Measurements from ENCODE around the gene MYOZ1.
"Not testable (repeated sequence)": the region's sequence is repeated elsewhere in the genome, so short reads cannot be mapped to it uniquely, and the experiment has no call there.

Gene MYOZ1, protein sequence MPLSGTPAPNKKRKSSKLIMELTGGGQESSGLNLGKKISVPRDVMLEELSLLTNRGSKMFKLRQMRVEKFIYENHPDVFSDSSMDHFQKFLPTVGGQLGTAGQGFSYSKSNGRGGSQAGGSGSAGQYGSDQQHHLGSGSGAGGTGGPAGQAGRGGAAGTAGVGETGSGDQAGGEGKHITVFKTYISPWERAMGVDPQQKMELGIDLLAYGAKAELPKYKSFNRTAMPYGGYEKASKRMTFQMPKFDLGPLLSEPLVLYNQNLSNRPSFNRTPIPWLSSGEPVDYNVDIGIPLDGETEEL

DNA sequence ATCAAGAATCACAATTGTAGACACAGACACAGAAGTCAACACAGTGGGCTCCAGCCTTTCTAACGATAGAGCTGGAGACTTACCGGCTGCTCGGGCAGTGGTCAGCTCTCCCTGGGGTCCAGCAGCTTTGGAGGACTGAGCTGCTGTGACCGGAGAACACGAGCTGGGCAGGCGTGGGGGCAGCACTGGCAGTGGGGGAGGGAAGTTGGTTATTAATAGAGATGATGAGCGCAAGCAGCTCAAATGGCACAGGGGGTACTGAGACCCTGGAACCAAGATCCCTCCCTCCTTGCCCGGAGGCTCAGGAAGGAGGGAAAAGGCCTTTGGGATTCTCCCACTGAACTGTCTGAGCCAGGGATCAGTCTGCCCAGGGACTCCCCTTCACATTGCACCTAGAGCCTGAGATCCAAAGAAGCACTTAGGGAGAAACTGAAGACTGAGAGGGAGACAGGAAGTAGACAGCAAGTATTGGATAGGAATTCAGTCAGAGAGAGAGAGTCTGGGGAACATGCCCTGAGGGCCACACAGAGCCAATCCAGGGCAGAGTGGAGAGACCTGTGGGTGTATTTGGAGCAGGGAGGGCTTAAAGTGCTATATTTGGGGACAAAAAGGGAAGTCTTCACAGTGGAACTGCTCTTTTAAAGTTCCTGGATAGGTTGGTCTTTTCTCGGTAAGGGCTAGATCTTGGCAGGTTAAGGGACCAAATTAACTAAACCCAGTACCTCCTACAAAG, at the start of gene MYOZ1:
MYOZ1 (minus strand) TSS at position 147 of the 733 bp plus-strand sequence. CDS start 1,457 bp downstream, outside the sequence.
- Histone ChIP-seq H3K9ac (ENCODE audit: low read length in 5 of 5) (no peak within 1 kb of the TSS), H3K4me3 (ENCODE audit: low read depth in 1 of 5, low read length in 5 of 5) (no peak within 1 kb of the TSS), H3K27me3 (ENCODE audit: control insufficient read depth in 5 of 5, insufficient read depth in 4 of 5, low read length in 5 of 5) (peaks cover 0 to 4% (median 0%) of the 10 kb centered on the region in 5 donors), H3K27ac (ENCODE audit: low read depth, low read length) (no peak within 1 kb of the TSS), H3K9me3 (ENCODE audit: control insufficient read depth in 5 of 5, low read length in 5 of 5) (no peaks in the 10 kb centered on the region), H3K4me1 (ENCODE audit: control insufficient read depth in 5 of 5, insufficient read depth in 5 of 5, low read length in 5 of 5) (peaks cover 0 to 10% (median 3%) of the 10 kb centered on the region in 5 donors), H3K36me3 (ENCODE audit: control insufficient read depth in 5 of 5, insufficient read depth in 5 of 5, low read length in 5 of 5) (no peaks in the 10 kb centered on the region)

DNA sequence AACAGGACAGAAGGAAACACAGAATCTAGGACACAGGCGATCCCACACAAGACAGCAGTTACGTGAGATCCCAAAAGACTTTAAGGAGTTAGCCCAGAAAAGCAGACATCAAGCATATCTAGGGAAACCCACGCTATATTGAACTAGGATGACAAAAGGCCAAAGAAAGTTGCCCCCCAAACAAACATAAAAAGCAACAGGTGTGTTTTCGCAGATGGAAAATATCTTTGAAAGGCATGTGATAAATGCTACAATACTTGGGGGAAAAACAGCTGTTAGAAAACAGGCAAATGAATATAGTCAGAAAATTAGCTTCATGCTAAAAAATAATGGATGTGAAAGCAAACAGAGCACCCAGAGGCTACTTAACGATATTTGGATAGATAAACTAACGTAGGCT, 49.5 kb upstream of the MYOZ1 start:
- H3K36me3 ChIP-seq (ENCODE audit: control insufficient read depth in 5 of 5, insufficient read depth in 5 of 5, low read length in 5 of 5); H3K9ac ChIP-seq (ENCODE audit: low read length in 5 of 5); H3K4me3 ChIP-seq (ENCODE audit: low read depth in 1 of 5, low read length in 5 of 5); H3K27ac ChIP-seq (ENCODE audit: low read depth, low read length); H3K4me1 ChIP-seq (ENCODE audit: control insufficient read depth in 5 of 5, insufficient read depth in 5 of 5, low read length in 5 of 5); H3K9me3 ChIP-seq (ENCODE audit: control insufficient read depth in 5 of 5, low read length in 5 of 5); H3K27me3 ChIP-seq (ENCODE audit: control insufficient read depth in 5 of 5, insufficient read depth in 4 of 5, low read length in 5 of 5): not testable (repeated sequence)

DNA sequence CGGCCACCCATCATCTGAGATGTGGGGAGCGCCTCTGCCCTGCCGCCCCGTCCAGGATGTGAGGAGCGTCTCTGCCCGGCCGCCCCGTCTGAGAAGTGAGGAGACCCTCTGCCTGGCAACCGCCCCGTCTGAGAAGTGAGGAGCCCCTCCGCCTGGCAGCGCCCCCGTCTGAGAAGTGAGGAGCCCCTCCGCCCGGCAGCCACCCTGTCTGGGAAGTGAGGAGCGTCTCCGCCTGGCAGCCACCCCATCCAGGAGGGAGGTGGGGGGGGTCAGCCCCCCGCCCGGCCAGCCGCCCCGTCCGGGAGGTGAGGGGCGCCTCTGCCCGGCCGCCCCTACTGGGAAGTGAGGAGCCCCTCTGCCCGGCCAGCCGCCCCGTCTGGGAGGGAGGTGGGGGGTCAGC, 48.3 kb upstream of the MYOZ1 start:
- not testable (repeated sequence) for H3K4me1 ChIP-seq (ENCODE audit: control insufficient read depth in 5 of 5, insufficient read depth in 5 of 5, low read length in 5 of 5)

DNA sequence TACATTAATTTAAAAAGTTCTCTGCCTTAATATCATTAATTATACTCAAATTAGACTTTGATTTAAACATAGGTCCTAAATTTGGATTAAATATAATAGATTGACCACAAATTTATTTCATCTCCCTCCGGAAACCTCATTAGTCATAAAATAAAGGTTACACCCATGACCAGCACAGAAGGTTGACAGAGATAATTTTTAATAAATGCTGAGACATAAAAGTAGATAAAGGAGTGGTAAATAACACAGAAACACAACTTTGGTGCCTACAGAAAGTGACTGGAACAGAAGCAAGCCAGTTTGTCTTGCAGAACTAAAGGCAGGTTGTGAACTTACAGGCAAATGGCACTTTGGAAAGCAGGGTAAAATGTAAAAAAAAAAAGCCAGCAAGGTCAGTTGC, 46.4 kb upstream of the MYOZ1 start:
- not testable (repeated sequence) for H3K9me3 ChIP-seq (ENCODE audit: control insufficient read depth in 5 of 5, low read length in 5 of 5); H3K4me3 ChIP-seq (ENCODE audit: low read depth in 1 of 5, low read length in 5 of 5); H3K27me3 ChIP-seq (ENCODE audit: control insufficient read depth in 5 of 5, insufficient read depth in 4 of 5, low read length in 5 of 5); H3K36me3 ChIP-seq (ENCODE audit: control insufficient read depth in 5 of 5, insufficient read depth in 5 of 5, low read length in 5 of 5); H3K9ac ChIP-seq (ENCODE audit: low read length in 5 of 5); H3K27ac ChIP-seq (ENCODE audit: low read depth, low read length); H3K4me1 ChIP-seq (ENCODE audit: control insufficient read depth in 5 of 5, insufficient read depth in 5 of 5, low read length in 5 of 5)

More for the DNA sequence above, 48.3 kb upstream of the MYOZ1 start:
- not testable (repeated sequence) for H3K9ac ChIP-seq (ENCODE audit: low read length in 5 of 5); H3K27ac ChIP-seq (ENCODE audit: low read depth, low read length); H3K4me3 ChIP-seq (ENCODE audit: low read depth in 1 of 5, low read length in 5 of 5); H3K27me3 ChIP-seq (ENCODE audit: control insufficient read depth in 5 of 5, insufficient read depth in 4 of 5, low read length in 5 of 5); H3K9me3 ChIP-seq (ENCODE audit: control insufficient read depth in 5 of 5, low read length in 5 of 5); H3K36me3 ChIP-seq (ENCODE audit: control insufficient read depth in 5 of 5, insufficient read depth in 5 of 5, low read length in 5 of 5)

DNA sequence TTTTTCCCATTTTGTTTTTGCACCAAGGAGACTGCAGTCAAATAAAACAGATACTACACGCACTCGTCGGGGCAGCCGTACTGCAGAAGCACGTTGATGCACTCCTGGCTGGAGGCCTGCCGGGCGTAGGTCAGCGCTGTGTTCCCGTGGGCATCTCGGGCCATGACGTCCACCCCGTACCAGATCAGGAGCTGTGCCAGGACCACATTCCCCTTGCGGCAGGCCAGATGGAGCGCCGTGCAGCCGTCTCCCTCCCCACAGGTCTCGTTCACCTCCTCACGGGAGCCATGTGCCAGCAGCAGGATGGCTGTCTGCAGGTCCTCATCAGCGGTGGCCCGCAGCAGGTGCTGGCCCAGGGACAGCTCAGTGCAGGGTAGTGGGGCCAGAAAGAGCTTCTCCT, 33.3 kb upstream of the MYOZ1 start:
- H3K4me3 ChIP-seq (ENCODE audit: low read depth in 1 of 5, low read length in 5 of 5); H3K27ac ChIP-seq (ENCODE audit: low read depth, low read length); H3K9me3 ChIP-seq (ENCODE audit: control insufficient read depth in 5 of 5, low read length in 5 of 5); H3K27me3 ChIP-seq (ENCODE audit: control insufficient read depth in 5 of 5, insufficient read depth in 4 of 5, low read length in 5 of 5); H3K36me3 ChIP-seq (ENCODE audit: control insufficient read depth in 5 of 5, insufficient read depth in 5 of 5, low read length in 5 of 5); H3K9ac ChIP-seq (ENCODE audit: low read length in 5 of 5); H3K4me1 ChIP-seq (ENCODE audit: control insufficient read depth in 5 of 5, insufficient read depth in 5 of 5, low read length in 5 of 5): not testable (repeated sequence)

DNA sequence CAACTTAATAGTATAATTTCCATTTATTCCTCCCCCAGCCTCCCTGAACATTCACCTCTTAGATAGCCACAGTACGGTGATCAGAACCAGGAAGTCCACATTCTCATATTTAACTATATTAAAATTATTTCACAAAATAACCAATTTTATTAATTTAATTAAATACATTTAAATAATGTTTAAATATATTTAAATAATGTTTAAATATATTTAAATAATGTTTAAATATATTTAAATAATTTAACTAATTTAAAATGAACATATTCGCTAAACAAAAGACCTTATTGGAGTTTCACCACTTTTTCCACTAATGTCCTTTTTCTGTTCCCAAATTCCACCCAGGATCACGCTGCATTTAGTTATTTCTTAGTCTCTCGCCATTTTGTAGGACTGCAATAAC, 27.1 kb upstream of the MYOZ1 start:
- not testable (repeated sequence) for H3K27me3 ChIP-seq (ENCODE audit: control insufficient read depth in 5 of 5, insufficient read depth in 4 of 5, low read length in 5 of 5); H3K27ac ChIP-seq (ENCODE audit: low read depth, low read length); H3K4me3 ChIP-seq (ENCODE audit: low read depth in 1 of 5, low read length in 5 of 5); H3K9me3 ChIP-seq (ENCODE audit: control insufficient read depth in 5 of 5, low read length in 5 of 5); H3K4me1 ChIP-seq (ENCODE audit: control insufficient read depth in 5 of 5, insufficient read depth in 5 of 5, low read length in 5 of 5); H3K36me3 ChIP-seq (ENCODE audit: control insufficient read depth in 5 of 5, insufficient read depth in 5 of 5, low read length in 5 of 5); H3K9ac ChIP-seq (ENCODE audit: low read length in 5 of 5)

DNA sequence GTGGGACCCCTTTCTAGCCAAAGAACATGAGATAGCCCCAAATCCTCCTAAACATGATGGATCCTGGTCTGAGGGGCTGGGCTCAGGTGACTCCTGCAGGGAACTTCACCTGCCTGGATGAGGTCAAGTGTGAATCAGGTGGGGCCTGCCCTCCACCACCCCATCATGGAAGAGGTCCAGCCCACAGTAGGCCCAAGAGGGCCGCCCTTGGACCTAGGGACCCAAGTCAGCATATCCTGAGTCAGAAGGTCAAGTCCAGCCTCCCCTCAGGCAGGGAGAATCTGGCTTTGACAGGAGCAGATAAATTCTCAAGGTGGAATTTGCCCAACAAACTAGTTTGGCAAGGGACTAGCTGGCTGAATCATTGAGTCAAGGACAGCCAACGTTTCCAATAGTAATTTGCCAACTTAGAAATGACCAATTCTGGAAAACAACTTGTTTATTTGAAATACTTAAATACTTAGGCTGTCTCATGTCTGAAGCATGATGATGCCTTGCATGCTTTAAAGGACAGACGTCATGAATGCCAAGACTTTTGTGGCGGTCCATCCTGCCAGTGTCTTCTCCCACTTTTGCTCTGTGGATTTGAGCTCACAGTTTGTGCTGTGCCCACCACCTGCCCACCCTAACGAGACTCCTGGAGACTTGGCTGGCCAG, 25.0 kb upstream of the MYOZ1 start:
- not testable (repeated sequence) for H3K9ac ChIP-seq (ENCODE audit: low read length in 5 of 5); H3K27ac ChIP-seq (ENCODE audit: low read depth, low read length); H3K9me3 ChIP-seq (ENCODE audit: control insufficient read depth in 5 of 5, low read length in 5 of 5); H3K27me3 ChIP-seq (ENCODE audit: control insufficient read depth in 5 of 5, insufficient read depth in 4 of 5, low read length in 5 of 5); H3K4me3 ChIP-seq (ENCODE audit: low read depth in 1 of 5, low read length in 5 of 5); H3K4me1 ChIP-seq (ENCODE audit: control insufficient read depth in 5 of 5, insufficient read depth in 5 of 5, low read length in 5 of 5); H3K36me3 ChIP-seq (ENCODE audit: control insufficient read depth in 5 of 5, insufficient read depth in 5 of 5, low read length in 5 of 5)

DNA sequence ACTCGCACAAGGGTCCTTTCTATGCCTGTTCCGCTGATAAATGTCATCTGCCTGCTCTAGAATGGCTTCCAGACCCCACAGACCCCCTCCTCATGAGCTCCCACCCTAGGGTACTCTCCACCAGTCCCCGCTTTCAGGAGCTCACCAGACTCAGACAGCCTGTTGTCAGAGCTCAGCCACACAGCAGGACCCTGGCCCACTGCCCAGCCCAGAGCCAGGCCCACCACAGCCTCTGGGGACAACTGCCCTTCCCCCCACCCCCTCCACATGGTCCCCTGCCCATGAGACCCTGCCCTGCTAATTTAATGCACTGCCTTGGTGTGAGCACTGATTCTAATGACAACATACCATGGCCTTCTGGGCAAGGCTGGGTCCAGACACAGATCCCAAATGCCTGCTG, 24.3 kb upstream of the MYOZ1 start:
- H3K9me3 ChIP-seq (ENCODE audit: control insufficient read depth in 5 of 5, low read length in 5 of 5); H3K9ac ChIP-seq (ENCODE audit: low read length in 5 of 5); H3K4me3 ChIP-seq (ENCODE audit: low read depth in 1 of 5, low read length in 5 of 5); H3K36me3 ChIP-seq (ENCODE audit: control insufficient read depth in 5 of 5, insufficient read depth in 5 of 5, low read length in 5 of 5); H3K27ac ChIP-seq (ENCODE audit: low read depth, low read length); H3K4me1 ChIP-seq (ENCODE audit: control insufficient read depth in 5 of 5, insufficient read depth in 5 of 5, low read length in 5 of 5); H3K27me3 ChIP-seq (ENCODE audit: control insufficient read depth in 5 of 5, insufficient read depth in 4 of 5, low read length in 5 of 5): not testable (repeated sequence)

DNA sequence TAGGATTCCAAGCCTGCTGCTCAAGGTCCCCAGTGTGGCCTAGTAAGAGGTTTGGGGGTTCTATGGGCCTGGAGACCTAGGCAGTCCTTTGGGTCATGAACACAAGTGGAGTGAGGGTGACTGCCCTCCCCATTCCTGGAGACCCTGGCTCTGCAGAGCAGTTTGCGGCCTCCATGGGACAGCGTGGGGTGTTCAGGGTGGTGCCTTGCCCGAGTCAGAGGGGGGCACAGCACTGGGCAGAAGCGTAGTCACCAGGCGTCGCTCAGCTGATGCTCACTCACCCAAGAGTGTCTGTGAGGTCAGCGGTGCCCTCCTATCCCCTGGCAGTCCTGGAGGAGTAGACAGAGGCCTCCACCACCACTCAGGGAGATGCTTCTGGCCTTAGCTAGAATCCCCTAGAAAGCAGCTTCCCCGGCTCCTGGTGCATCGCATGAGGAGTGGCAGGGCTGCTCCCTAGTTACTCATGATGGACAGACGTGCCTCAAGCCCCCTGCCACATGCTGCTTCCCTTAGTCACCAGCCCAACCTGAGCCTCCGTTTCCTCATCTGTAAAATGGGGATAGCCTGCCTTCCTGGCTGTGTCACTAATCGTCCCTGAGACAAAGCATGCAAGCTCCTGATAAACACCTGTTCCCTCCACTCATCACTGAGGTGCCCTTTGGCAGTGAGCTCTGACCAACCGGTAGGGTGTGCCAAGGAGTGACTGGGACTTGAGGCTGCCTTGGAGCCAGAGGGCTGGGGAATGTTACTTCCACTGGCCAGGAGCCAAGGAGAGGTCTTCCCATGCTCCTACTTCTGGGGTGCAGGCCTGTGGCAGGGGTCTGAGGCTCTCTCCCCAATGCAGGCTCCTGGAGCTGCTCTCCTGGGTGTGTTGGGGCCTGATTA, 23.1 kb upstream of the MYOZ1 start:
- H3K9ac ChIP-seq (ENCODE audit: low read length in 5 of 5); H3K9me3 ChIP-seq (ENCODE audit: control insufficient read depth in 5 of 5, low read length in 5 of 5); H3K36me3 ChIP-seq (ENCODE audit: control insufficient read depth in 5 of 5, insufficient read depth in 5 of 5, low read length in 5 of 5); H3K4me1 ChIP-seq (ENCODE audit: control insufficient read depth in 5 of 5, insufficient read depth in 5 of 5, low read length in 5 of 5); H3K27me3 ChIP-seq (ENCODE audit: control insufficient read depth in 5 of 5, insufficient read depth in 4 of 5, low read length in 5 of 5); H3K4me3 ChIP-seq (ENCODE audit: low read depth in 1 of 5, low read length in 5 of 5); H3K27ac ChIP-seq (ENCODE audit: low read depth, low read length): not testable (repeated sequence)

DNA sequence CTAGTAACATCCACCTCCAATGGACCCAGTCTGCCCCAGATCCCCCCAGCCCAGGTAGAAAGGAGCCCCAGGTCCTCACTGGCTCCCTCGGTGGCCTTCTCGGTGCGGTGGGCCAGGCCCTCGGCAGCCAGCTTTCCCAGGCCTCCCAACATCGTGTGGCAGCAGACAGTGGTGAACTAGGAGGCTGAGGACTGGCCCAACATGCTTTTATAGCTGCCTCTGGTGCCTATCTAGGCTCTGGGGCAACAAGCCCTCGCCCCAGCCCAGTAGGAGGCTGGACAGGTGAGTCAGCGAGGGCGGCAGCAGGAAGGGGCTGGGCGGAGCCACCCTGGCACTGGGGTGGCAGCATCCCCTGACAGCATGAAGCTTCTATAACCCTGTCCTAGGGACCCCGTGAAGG, 22.3 kb upstream of the MYOZ1 start:
- not testable (repeated sequence) for H3K36me3 ChIP-seq (ENCODE audit: control insufficient read depth in 5 of 5, insufficient read depth in 5 of 5, low read length in 5 of 5); H3K4me1 ChIP-seq (ENCODE audit: control insufficient read depth in 5 of 5, insufficient read depth in 5 of 5, low read length in 5 of 5); H3K4me3 ChIP-seq (ENCODE audit: low read depth in 1 of 5, low read length in 5 of 5); H3K27ac ChIP-seq (ENCODE audit: low read depth, low read length); H3K27me3 ChIP-seq (ENCODE audit: control insufficient read depth in 5 of 5, insufficient read depth in 4 of 5, low read length in 5 of 5); H3K9me3 ChIP-seq (ENCODE audit: control insufficient read depth in 5 of 5, low read length in 5 of 5); H3K9ac ChIP-seq (ENCODE audit: low read length in 5 of 5)
